Mesenchymal stem cell (in vitro differentiated cells and primary cell): ENCODE data around the gene SLC34A3.
A peak's percentile ranks its signal among the peaks of the same experiment; 100 is the strongest.

ENCODE experiments used
- DNase-seq: peaks from one replicate; pipeline ENCODE4 v3.0.0-alpha.2; 2013
- H2AFZ ChIP-seq: one replicate; pipeline ENCODE4 v1.6.1; 2013; ENCODE audit warnings: low read depth, mild to moderate bottlenecking, control low read depth, inconsistent platforms, low read length, moderate library complexity
- H2AK5ac ChIP-seq: 2 replicates; pipeline ENCODE4 v1.6.1; 2013; ENCODE audit warnings: low read length, moderate library complexity, mild to moderate bottlenecking, inconsistent platforms; ENCODE audit not compliant: severe bottlenecking
- H2BK120ac ChIP-seq: one replicate; pipeline ENCODE4 v1.6.1; 2013; ENCODE audit warnings: low read depth, mild to moderate bottlenecking, inconsistent platforms, low read length, moderate library complexity
- H2BK12ac ChIP-seq, 2 experiments: one replicate each; pipeline ENCODE4 v1.6.1; 2013; ENCODE audit warnings: inconsistent platforms in 2 of 2, low read length in 2 of 2, mild to moderate bottlenecking in 2 of 2, moderate library complexity in 2 of 2, control low read depth in 1 of 2
- H2BK15ac ChIP-seq: one replicate; pipeline ENCODE4 v1.6.1; 2013; ENCODE audit warnings: mild to moderate bottlenecking, low read depth, inconsistent platforms; ENCODE audit not compliant: poor library complexity, severe bottlenecking
- H2BK5ac ChIP-seq: 2 replicates; pipeline ENCODE4 v1.6.1; 2013; ENCODE audit warnings: low read depth, mild to moderate bottlenecking, low read length, control low read depth, inconsistent platforms; ENCODE audit not compliant: poor library complexity, severe bottlenecking
- H3K14ac ChIP-seq, 2 experiments: one replicate each; pipeline ENCODE4 v1.6.1; 2013; ENCODE audit warnings: inconsistent platforms in 2 of 2, low read length in 2 of 2, control low read depth in 1 of 2, mild to moderate bottlenecking in 1 of 2, moderate library complexity in 1 of 2
- H3K18ac ChIP-seq, 2 experiments: one replicate each; pipeline ENCODE4 v1.6.1; 2013; ENCODE audit warnings: inconsistent platforms in 2 of 2, low read length in 2 of 2, control low read depth in 1 of 2, low read depth in 1 of 2, mild to moderate bottlenecking in 1 of 2
- H3K23ac ChIP-seq, 2 experiments: one replicate each; pipeline ENCODE4 v1.6.1; 2013; ENCODE audit warnings: inconsistent platforms in 2 of 2, low read length in 2 of 2, mild to moderate bottlenecking in 2 of 2, moderate library complexity in 2 of 2, control low read depth in 1 of 2
- H3K27ac ChIP-seq: 2 replicates; pipeline ENCODE4 v1.5.1; 2013; ENCODE audit warnings: mild to moderate bottlenecking, moderate library complexity, low read length, control low read depth, inconsistent platforms; ENCODE audit not compliant: poor library complexity, severe bottlenecking
- H3K27me3 ChIP-seq, 2 experiments: 2 replicates each; pipeline versions ENCODE4 v1.6.1 to v1.7.0; 2013; ENCODE audit warnings: low read length in 2 of 2, mild to moderate bottlenecking in 2 of 2, moderate library complexity in 2 of 2, control low read depth in 1 of 2, inconsistent platforms in 1 of 2; ENCODE audit not compliant: control insufficient read depth in 1 of 2, insufficient read depth in 1 of 2
- H3K36me3 ChIP-seq, 2 experiments: 2 replicates each; pipeline versions ENCODE4 v1.6.1 to v1.7.0; 2013; ENCODE audit warnings: low read length in 2 of 2, control low read depth in 1 of 2, inconsistent platforms in 1 of 2, low read depth in 1 of 2, mild to moderate bottlenecking in 1 of 2; ENCODE audit not compliant: insufficient read depth in 2 of 2, control insufficient read depth in 1 of 2
- H3K4ac ChIP-seq, 2 experiments: one replicate each; pipeline ENCODE4 v1.6.1; 2013; ENCODE audit warnings: inconsistent platforms in 2 of 2, low read length in 2 of 2, mild to moderate bottlenecking in 2 of 2, moderate library complexity in 2 of 2, control low read depth in 1 of 2, low read depth in 1 of 2
- H3K4me1 ChIP-seq: 2 replicates; pipeline ENCODE4 v1.6.1; 2013; ENCODE audit warnings: low read depth, low read length, control low read depth; ENCODE audit not compliant: control insufficient read depth, insufficient read depth
- H3K4me2 ChIP-seq: 2 replicates; pipeline ENCODE4 v1.6.1; 2013; ENCODE audit warnings: low read length, mild to moderate bottlenecking, inconsistent platforms; ENCODE audit not compliant: poor library complexity, severe bottlenecking
- H3K4me3 ChIP-seq, 2 experiments: 2 replicates each; pipeline versions ENCODE4 v1.5.1 to v1.7.0; 2013; ENCODE audit warnings: low read length in 2 of 2, mild to moderate bottlenecking in 2 of 2, control low read depth in 1 of 2, low read depth in 1 of 2; ENCODE audit not compliant: insufficient read depth in 1 of 2
- H3K79me1 ChIP-seq: replicated peaks from 2 replicates; pipeline ENCODE4 v1.6.1; 2013; ENCODE audit warnings: mild to moderate bottlenecking, control low read depth, low read length, inconsistent platforms; ENCODE audit not compliant: poor library complexity, severe bottlenecking
- H3K9ac ChIP-seq: 2 replicates; pipeline ENCODE4 v1.7.0; 2013; ENCODE audit warnings: mild to moderate bottlenecking, low read length, moderate library complexity
- H3K9me3 ChIP-seq: 2 replicates; pipeline ENCODE4 v1.7.0; 2013; ENCODE audit warnings: mild to moderate bottlenecking, low read length; ENCODE audit not compliant: control insufficient read depth
- H4K8ac ChIP-seq: one replicate; pipeline ENCODE4 v1.6.1; 2013; ENCODE audit warnings: inconsistent platforms, mild to moderate bottlenecking, low read length, moderate library complexity
- H4K91ac ChIP-seq: one replicate; pipeline ENCODE4 v1.6.1; 2013; ENCODE audit warnings: mild to moderate bottlenecking, low read length, inconsistent platforms
- WGBS: methylation state at CpG from one replicate; pipeline ENCODE4 v1.1.7; 2013; ENCODE audit warnings: mixed read lengths; 5-methylcytosine and 5-hydroxymethylcytosine counted together

SLC34A3 gene

GRCh38 chr9:137188086-137188489, 42.6 kb upstream of the SLC34A3 start:
- peaks cover 43% of the 10 kb centered on the region for H3K4me1 ChIP-seq
- H3K36me3 ChIP-seq = peaks cover 70 to 75% of the 10 kb centered on the region in 2 experiments
- H3K18ac ChIP-seq = peak overlapping the region; percentile 83 to 87
- H3K27ac ChIP-seq = no peak overlapping the region
- H2BK15ac ChIP-seq = peak overlapping the region; percentile 75
- H2BK5ac ChIP-seq = no peak overlapping the region
- H3K9ac ChIP-seq = peak overlapping the region; percentile 96
- H2BK12ac ChIP-seq = no peak overlapping the region
- peak overlapping the region; percentile 46 to 73 for H3K4ac ChIP-seq
- H4K8ac ChIP-seq = peak overlapping the region; percentile 99
- peak overlapping the region; percentile 90 for H3K4me2 ChIP-seq
- no peak for DNase-seq
- peak overlapping the region; percentile 71 for H4K91ac ChIP-seq
- no peak overlapping the region for H3K23ac ChIP-seq
- no peaks in the 10 kb centered on the region for H3K9me3 ChIP-seq
- peaks cover 62% of the 10 kb centered on the region for H3K79me1 ChIP-seq
- H3K4me3 ChIP-seq = peak overlapping the region; percentile 91 to 100
- no peak overlapping the region for H2BK120ac ChIP-seq
- H2AFZ ChIP-seq = peak overlapping the region; percentile 76
- no peaks in the 10 kb centered on the region for H3K27me3 ChIP-seq
- under 1% methylated on average over 28 of the region's 31 CpGs for WGBS
- H2AK5ac ChIP-seq = no peak overlapping the region
- peak overlapping the region in 1 of 2 experiments; percentile 70 for H3K14ac ChIP-seq

DNA sequence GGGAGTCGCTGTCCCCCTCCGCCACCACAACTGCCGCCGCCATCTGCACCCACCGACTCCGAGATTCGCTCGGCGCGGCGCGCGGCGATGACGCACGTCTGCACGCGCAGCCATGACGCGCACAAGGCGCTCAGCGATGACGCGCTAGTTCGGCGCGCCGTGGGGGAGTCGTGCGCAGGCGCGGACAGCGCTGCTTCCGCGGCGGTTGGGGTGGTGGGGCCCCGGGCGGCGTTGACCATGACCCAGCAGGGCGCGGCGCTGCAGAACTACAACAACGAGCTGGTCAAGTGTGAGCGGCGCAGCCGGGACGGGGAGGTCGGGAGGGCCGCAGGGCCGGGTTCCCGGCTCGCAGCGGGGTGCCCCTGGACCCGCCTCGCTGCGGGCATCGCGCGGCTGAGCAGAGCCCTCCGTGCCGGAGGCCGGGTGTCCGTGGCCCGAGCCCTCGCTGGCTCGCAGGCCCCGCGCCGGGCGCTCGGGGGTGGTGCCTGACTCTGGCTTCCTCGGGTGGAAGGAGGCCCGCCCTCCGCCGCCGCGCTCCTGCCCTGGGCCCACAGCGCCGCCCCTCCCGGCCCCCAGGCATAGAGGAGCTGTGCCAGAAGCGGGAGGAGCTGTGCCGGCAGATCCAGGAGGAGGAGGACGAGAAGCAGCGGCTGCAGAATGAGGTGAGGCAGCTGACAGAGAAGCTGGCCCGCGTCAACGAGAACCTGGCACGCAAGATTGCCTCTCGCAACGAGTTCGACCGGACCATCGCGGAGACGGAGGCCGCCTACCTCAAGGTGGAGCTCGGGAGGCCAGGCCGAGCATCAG, 42.0 kb upstream of the SLC34A3 start, which contains the start of the genes ANAPC2 and SSNA1:
ANAPC2 (minus strand) TSS at position 71 of the 807 bp plus-strand sequence; CDS start at position 43, 28 bp downstream.
SSNA1 (plus strand) TSS at position 187 of the 807 bp plus-strand sequence; CDS start at position 238, 51 bp downstream.
- under 1% methylated on average over 64 of the region's 98 CpGs for WGBS
- peak within 1 kb of the TSS; percentile 99 for H4K8ac ChIP-seq
- peak within 1 kb of the TSS; percentile 90 for H4K91ac ChIP-seq
- H3K4me1 ChIP-seq = peaks cover 49% of the 10 kb centered on the region
- H3K4me2 ChIP-seq = peak within 1 kb of the TSS; percentile 90
- H3K4me3 ChIP-seq = peak within 1 kb of the TSS; percentile 91 to 100
- H3K23ac ChIP-seq = no peak within 1 kb of the TSS
- H2BK120ac ChIP-seq = peak within 1 kb of the TSS; percentile 78
- peaks cover 64 to 72% of the 10 kb centered on the region in 2 experiments for H3K36me3 ChIP-seq
- H2BK12ac ChIP-seq = no peak within 1 kb of the TSS
- peak within 1 kb of the TSS; percentile 96 for H3K9ac ChIP-seq
- H2BK5ac ChIP-seq = peak within 1 kb of the TSS; percentile 88
- H2AK5ac ChIP-seq = no peak within 1 kb of the TSS
- H2BK15ac ChIP-seq = peak within 1 kb of the TSS; percentile 96
- H3K18ac ChIP-seq = peak within 1 kb of the TSS; percentile 90 to 91
- peak; percentile 93 for DNase-seq
- H3K27me3 ChIP-seq = no peaks in the 10 kb centered on the region
- H3K9me3 ChIP-seq = no peaks in the 10 kb centered on the region
- H2AFZ ChIP-seq = peak within 1 kb of the TSS; percentile 76
- H3K14ac ChIP-seq = peak within 1 kb of the TSS in 1 of 2 experiments; percentile 70
- H3K27ac ChIP-seq = peak within 1 kb of the TSS; percentile 70
- H3K79me1 ChIP-seq = peaks cover 65% of the 10 kb centered on the region
- H3K4ac ChIP-seq = peak within 1 kb of the TSS; percentile 46 to 73

DNA sequence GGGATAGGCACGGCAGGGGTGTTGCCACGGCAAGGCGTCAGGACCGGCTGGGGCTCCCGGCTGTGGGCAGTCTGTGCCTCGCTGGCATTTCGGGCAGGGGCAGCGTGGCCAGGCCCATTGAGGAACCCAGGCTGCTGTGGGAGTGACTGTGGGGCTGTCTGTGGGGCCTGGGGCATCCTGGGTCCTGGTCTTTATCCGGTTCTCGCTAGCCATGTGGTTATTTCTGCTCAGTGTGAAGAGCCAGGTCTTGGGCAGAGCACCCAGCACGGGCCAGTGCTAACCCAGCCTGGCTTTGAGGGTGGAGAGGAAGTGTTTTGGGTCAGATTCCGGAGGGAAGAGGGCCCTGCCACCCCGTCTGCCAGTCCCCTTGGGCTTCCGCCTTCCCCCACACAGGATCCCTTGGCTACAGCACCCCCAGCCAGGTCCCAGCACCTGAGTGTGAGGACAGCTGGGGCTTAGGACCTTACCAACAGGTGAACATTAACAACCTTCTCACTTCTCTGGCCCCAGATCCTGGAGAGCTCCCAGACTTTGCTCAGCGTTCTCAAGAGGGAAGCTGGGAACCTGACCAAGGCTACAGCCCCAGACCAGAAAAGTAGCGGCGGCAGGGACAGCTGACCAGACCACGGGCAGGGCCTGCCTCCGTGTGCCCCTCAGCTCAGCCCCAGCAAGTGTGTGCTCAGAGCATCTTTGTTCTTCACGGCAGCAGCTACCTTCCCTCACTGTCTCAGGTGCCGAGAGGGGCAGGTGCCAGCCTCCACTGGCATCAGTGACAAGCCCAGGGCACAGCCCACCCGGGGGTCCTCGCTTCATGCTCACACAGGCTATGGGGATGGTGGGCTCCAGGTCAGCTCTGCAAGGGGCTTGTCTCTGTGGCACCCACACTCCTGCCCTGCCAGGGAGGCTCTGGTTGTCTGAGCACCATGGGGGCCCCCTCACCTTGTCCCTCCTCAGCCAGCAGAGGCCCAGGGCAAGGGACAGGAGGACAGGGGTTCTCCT, 41.1 kb upstream of the SLC34A3 start:
- no peak overlapping the region for H2BK12ac ChIP-seq
- no peak overlapping the region for H3K23ac ChIP-seq
- H2BK5ac ChIP-seq = no peak overlapping the region
- no peaks in the 10 kb centered on the region for H3K9me3 ChIP-seq
- H3K18ac ChIP-seq = peak overlapping the region in 1 of 2 experiments; percentile 55
- H3K36me3 ChIP-seq = peaks cover 55 to 64% of the 10 kb centered on the region in 2 experiments
- peak overlapping the region; percentile 96 for H3K9ac ChIP-seq
- no peak overlapping the region for H2AFZ ChIP-seq
- H3K4ac ChIP-seq = peak overlapping the region in 1 of 2 experiments; percentile 2
- 53% methylated on average over 23 of the region's 23 CpGs for WGBS
- peak overlapping the region in 1 of 2 experiments; percentile 50 for H3K14ac ChIP-seq
- peak overlapping the region; percentile 90 for H3K4me2 ChIP-seq
- H4K8ac ChIP-seq = peak overlapping the region; percentile 7
- H3K27me3 ChIP-seq = no peaks in the 10 kb centered on the region
- no peak for DNase-seq
- H3K4me1 ChIP-seq = peaks cover 58% of the 10 kb centered on the region
- H3K4me3 ChIP-seq = peak overlapping the region; percentile 91 to 100
- peak overlapping the region; percentile 70 for H3K27ac ChIP-seq
- H3K79me1 ChIP-seq = peaks cover 65% of the 10 kb centered on the region
- no peak overlapping the region for H2BK15ac ChIP-seq
- H2BK120ac ChIP-seq = no peak overlapping the region
- peak overlapping the region; percentile 37 for H4K91ac ChIP-seq
- H2AK5ac ChIP-seq = no peak overlapping the region
